Cardiac fibroblast (primary cell): ENCODE measurements around the gene CHIA.

ENCODE experiments used
- DNase-seq, 2 donors: peaks; one replicate each; pipeline versions ENCODE4 v3.0.0 to v3.0.0-alpha.2; 2010; ENCODE audit warnings: low read depth in 2 of 2
- H3K4me3 ChIP-seq, 2 donors: replicated peaks in 1 of 2; 1 replicate in 1 of 2; 2 replicates in 1 of 2; pipeline ENCODE4 v1.5.1; 2011; ENCODE audit warnings: low read depth in 2 of 2, low read length in 2 of 2, mild to moderate bottlenecking in 2 of 2, moderate library complexity in 1 of 2
- CTCF ChIP-seq: IDR thresholded peaks from one replicate; pipeline ENCODE4 v1.5.1; 2011; ENCODE audit warnings: low read depth, mild to moderate bottlenecking, low read length, inconsistent platforms

The CHIA gene

GRCh38 chr1:111252786-111253185 lies 37.9 kb upstream of the CHIA start:
- H3K4me3 ChIP-seq, result no peak overlapping the region
- no peak for TF ChIP-seq CTCF
- no peak for DNase-seq

GRCh38 chr1:111253876-111254275 lies 36.8 kb upstream of the CHIA start:
- TF ChIP-seq CTCF, result no peak
- no peak overlapping the region for H3K4me3 ChIP-seq
- DNase-seq, result no peak

- no peak for TF ChIP-seq CTCF
- H3K4me3 ChIP-seq, result no peak overlapping the region
- DNase-seq, result no peak
Measured at GRCh38 chr1:111256988-111257658, 33.5 kb upstream of the CHIA start.

DNA sequence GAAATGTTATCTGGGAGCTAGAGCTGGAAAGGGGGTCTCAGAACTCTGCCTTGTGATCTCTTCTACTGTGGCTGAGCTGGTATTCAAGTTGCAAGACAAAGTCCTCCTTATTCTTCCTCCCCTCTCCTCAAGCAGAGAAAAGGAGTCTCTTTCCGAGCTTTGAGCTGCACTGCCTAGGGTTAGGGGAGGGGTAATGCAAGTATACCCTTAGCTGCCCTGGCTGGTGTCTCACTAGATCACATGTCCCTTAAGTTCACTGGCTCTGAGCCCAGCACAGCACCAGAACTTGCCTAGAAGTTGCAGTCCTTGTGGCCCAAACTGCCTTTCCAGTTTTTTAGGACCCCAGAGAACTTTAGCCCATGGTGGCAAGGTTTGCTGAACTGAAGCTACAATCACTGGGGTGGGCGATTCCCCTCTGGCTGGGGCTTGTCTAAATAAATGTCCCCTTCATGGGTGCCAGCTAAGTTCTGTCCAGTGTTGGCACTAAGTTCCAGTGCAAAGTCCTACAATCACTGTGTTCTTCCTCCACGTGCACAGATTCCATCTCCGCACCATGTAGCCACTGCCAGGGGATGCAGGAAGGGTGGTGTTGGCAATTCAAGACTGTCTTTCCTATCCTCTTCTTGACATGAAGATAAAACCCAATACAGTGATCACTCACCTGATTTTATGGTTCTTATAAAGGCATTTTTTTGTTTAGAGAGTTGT lies 22.7 kb upstream of the CHIA start:
- H3K4me3 ChIP-seq, result no peak overlapping the region
- no peak for TF ChIP-seq CTCF
- DNase-seq, result no peak

- no peak overlapping the region for H3K4me3 ChIP-seq
- TF ChIP-seq CTCF, result no peak
- DNase-seq, result no peak
Measured at GRCh38 chr1:111269825-111270406, 20.7 kb upstream of the CHIA start.

DNA sequence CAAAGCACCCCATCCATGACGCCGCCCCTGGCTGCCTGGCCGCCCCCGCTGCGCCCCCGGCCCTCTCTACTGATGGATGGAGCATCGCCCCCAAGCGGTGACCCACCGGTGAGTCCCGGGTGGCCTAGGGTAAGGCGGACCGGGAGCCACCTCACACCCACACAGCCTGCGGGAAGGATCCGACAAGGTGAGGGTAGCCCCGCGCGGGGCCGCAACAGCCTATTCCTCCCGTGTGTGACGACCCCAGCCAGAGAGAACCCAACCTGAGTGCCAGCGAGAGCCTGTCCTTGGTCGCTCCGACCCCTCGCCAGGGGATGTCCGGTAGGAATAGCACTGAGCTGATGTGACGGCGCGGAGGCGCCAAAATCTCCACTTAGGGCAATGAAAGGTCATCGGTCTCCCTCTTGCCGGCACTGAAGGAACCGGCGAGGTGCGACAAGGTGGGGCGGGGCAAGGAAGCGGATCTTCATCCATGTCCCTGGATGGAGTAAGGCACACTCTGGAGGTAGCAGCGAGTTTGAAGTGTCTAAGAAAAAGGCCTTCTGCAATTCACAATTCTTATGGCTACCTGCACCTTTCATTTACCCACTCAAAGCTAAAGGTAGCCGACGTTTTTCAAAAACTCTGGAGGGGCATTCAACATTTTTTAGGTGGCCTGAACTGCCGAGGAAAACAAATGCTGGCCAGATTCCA lies 19.7 kb upstream of the CHIA start:
- no peak overlapping the region for H3K4me3 ChIP-seq
- no peak for DNase-seq
- no peak for TF ChIP-seq CTCF
